Measurements from ENCODE around the gene STAC.
"Not testable (repeated sequence)": the region's sequence is repeated elsewhere in the genome, so short reads cannot be mapped to it uniquely, and the experiment has no call there.

STAC gene

DNA sequence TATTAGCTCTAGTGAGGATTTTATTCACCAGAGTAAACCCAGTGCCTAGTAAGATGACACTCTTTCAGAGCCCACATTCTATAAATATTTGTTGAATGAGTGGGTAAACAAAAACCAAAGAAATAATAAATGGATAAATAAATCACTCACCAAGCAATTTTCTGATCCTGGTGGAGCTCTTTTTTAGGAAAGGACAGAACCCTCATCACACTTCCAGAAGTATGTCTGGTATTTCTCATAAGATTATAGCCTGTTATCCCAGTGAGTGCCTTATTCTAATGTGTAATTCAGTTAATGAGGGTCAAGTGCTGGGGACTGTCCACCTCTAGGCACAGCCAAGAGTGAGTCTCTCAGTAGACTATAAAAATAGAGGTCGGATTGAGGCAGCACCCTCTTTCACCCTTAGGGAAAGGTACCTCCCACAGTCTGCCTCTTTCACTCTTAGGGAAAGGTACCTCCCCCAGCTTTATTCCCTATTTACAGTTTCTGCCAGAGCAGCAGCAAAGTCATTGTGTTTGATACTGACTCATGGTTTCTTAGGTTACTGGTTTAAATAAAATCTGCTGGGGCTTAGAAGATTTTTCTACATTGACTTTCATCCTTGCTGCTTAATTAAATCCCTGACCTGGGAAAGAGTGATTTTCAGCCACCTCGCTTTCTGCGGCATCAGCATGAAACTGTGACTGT, 145.0 kb downstream of the STAC start:
- no peak for DNase-seq

DNA sequence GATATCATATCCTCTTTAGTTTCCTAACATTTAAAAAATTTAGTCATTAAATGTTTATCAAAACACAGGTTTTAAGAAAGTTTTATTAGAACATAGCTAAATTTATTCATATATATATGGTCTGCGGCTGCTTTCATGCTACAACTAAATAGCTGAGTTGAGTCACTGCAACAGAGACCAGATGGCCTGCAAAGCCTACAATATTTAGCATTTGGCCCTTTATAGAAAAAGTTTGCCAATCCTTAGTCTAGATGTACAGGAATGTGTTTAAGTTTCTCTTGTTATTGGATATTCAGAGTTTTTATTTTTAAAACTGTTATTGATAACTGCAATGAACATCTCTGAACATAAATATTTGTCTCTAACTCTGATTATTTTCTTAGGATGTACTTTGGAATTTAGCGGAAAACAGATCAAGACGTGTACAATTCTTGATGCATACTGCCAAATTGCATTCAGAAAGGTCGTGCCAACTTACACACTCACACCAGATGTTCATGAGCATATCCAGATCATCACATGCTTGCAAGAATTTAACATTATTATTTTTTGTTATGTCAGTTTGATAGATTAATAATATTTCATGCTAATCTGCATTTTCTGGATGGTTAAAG, 157.9 kb downstream of the STAC start:
- DNase-seq = no peak

GRCh38 chr3:36540888-36541518, 160.7 kb downstream of the STAC start:
- peak; percentile 3 for DNase-seq

- DNase-seq = no peak
Measured at GRCh38 chr3:36542186-36542585, 161.9 kb downstream of the STAC start.

- no peak for DNase-seq
Measured at GRCh38 chr3:36543276-36543997, 163.1 kb downstream of the STAC start.

DNA sequence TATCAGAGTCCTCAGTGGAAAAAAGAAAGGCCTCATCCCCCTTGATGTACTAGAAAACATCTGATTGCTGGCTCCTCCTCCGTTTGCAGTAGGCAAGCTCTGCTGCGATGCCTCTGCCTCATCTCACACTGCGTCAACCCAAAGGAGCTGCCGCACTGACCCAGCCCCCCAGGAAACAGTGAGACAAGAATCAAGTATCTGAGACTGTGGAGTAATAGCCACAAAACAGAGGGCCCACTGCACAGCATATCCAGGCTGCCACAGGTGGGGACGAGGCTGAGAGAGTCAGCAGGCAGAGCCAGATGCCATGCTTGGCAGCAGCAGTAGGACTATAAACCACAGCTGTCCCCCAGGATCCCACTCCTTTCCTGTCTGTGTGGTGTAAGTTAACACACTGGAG, 165.9 kb downstream of the STAC start:
- no peak for DNase-seq

DNA sequence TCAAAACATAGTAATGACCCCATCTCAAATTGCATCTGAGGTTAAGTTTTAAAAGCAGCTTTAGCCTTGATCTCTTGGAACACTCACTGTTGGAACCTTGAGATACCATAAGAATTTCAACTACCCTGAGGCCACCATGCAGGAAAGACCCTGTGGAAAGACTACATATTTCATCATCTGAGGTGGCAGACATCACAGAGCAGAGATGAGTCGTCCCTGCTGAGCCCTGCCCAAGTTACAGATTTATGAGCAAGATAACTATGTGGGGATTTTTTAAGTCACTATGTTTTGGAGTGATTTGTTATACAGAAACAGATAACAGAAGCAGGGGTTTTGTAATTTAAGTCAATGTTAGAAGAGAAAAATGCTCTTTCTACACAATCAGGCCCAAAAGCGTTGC, 168.4 kb downstream of the STAC start:
- no peak for DNase-seq

DNA sequence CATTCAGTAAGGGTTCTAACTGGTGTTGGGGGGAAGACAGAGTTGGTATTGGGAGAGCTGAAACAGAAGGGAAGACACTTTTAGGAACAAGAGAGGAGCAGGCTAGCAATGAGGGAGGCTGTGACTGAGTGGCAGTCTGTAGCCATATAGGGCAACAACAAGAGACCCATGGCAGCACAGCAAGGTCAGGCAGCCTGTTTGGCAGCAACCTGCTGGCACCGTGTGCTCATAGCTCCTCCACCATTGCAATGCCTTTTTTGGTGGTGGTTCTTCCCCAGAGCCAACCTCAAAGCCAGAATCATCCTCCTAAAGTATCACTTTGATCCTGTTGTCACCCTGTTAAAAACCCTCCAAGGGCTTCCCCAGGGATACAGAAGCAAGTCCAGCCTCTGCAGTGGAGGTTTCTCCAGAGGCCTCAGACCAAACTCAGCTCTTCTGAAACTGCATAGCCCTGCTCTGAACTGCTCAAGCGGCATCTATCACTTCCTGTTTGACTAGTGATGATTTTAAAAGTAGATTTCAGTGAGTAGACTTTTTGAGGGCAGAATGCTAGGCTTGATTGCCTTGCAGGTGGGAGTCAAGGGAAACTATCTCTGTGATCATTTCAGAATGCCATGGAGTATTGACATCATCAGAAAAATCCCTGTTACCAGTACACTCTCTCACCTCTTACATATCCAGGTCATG, 176.9 kb downstream of the STAC start:
- DNase-seq = no peak

DNA sequence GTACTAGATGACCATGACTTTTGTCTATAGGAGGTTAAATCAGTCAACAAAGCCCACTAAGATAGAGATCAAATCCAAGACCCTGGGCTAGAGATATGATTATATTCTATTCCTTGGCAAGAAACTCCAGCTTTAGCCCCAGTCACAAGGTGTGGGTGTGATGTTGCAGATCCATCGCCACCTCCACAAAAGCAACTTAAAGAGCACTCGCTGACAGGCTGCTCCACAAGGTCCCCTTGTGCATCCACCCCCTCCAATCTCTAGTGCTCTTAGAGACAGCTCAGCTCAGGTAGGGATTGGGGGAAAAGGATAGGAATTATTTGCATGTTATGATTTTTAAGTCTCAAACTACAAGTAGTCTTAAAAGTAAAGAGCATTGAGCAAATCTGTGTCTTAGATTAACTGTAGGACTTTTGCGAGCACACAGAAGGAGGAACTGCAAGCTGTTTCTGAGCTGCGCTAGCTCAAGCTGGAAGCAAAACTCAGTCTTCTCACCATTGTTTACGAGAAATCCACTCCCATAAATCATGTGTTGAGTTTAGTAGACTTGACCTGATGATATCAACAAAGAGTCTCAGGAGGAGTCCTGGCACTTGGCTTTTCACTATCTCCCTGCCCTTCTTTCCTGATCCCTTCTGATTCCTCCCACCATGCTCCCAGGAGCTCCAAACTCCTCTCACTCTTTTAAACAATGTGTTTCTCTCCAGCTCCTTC, 177.6 kb downstream of the STAC start:
- DNase-seq = no peak

DNA sequence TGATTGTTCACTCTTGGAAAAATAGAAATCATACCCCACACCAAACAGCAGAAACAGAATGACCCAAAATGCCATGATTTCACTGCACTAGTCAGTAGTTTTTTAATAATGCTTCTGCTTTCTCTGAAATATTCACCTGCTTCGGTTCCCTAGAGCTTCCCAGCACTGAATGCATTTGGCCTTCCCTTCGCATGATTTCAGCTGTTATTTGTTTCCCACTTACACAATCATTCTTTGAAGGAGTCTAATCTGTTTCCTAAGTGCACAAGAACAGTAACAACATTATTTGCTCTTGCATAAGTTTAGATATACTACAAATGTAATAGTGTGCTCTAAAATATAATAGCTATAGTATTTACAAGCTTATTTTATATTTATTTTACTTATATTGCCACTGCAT, 178.7 kb downstream of the STAC start:
- DNase-seq = no peak

DNA sequence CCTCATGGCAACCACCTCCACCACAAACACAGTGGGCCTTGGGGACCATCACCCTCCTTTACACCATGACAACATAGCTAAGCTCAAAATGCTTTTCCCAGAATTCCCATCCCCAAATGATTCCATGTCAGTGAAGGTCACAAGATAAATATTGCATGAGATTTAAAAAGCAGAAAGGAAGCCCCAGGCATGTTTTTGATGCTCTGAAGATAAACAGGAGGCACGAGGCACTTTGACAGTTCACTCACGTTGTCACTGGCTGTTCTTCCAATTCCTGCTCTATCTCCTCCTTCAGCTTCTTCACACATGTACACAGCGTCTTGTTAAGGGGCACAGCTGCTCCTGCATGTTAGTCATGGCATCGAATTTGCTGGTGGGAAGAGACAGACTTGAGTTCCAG, 180.4 kb downstream of the STAC start:
- no peak for DNase-seq

DNA sequence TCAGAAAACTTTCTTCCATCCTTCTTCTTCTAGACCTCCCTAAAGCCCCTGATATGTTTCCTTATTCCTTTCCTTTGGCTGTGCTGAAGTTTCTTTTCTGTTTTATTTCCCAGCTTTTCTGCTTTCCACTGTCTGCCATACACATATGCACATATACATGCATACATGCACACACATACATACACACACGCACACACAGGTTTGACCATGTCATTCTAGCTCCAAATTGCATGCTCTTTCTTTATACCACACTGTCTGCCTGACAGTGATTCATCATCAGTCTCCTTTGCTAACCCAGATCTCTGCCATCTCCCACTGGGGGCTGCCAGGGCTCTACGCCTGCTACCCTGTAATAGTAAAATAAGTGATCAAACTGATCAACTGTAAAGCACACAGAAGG, 181.3 kb downstream of the STAC start:
- DNase-seq = no peak

- no peak for DNase-seq
Measured at GRCh38 chr3:36562945-36563344, 182.6 kb downstream of the STAC start.

DNA sequence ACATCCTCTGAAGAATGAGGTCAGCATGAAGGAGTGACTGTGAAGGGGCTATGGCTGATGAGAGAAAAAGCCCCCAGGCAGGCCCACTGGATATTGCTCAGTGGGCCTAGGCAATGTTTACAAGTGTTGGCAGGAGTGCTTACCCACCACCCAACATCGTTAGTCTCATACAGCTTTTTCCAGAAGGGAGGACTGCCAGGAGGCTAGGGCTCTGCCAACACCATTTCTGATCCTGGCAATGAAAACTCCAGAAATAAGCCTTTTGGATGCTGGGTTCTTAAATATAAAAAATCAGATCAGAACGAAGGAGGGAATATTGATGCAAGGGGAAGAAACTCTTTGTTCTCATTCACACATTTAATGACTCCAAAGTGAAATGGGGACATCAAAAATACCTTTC, 194.9 kb downstream of the STAC start:
- DNase-seq = no peak

DNA sequence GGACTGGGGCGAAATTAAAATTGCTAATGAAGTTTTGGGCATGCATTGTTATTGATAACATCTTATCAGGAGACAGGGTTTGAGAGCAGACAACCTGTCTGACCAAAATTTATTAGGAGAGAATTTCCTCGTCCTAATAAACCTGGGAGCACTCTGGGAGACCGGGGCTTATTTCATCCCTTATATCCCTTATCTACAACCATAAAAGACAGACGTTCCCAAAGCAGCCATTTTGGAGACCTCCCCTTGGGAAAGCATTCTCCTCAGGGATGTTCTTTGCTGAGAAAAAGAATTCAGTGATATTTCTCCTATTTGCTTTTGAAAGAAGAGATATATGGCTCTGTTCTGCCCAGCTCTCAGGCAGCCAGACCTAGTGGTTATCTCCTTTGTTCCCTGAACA, 198.1 kb downstream of the STAC start:
- not testable (repeated sequence) for DNase-seq

GRCh38 chr3:36579746-36580145, 199.4 kb downstream of the STAC start:
- DNase-seq = no peak

DNA sequence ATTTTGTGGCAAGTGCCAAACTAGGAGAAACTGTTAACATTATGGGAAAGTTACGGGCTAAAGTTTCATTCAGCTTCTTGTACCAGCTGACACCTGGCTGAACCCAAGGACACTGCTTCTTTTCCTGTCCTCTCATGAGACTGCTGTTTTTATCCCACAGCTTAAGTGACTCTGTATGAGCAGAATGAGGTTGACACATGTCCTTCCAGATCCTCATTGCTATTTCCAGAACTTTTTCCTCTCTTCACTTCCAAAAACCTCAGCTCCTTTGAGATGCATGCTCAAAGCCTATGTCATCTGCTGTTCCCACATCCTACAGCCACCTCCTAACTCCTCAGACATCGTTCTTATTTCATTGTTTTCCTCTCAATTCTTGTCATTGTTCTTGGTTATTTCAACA, 200.4 kb downstream of the STAC start:
- no peak for DNase-seq

DNA sequence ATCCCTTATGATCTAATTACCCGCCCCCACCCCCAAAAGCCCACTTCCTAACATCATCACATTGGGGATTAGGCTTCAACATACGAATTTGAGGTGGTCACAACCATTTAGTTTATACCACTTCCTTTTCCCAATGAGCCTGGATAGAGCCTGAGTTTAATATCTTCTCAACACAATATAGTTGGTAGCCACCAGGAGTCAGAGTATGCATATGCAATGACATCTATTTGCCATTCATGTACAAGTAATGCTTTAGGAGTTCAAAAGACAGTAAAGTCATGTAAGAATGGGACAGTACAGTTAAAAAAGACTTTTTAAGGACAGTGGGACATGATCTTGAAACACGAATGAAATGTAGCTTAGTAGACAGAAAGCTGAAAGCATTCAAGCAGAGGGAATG, 211.7 kb downstream of the STAC start:
- DNase-seq = no peak

DNA sequence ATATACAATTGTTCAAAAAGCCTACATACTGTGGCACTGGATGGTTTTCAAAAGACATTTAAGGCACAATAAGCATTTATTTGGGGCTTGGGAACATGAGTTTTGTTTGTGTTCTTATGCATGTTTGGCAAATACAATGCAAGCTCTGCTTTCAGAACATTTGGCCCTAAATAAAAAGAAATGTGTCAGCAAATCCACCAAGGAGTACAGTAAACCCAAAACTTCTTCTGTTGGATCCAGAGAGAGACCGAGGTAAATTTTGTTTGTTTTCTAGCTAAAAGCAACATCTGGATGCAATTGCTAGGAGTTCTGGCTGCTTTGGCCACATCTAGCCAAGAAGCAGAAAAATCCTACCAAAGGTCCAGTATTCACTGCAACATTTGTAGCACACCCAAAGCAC, 215.2 kb downstream of the STAC start:
- no peak for DNase-seq

- no peak for DNase-seq
Measured at GRCh38 chr3:36596419-36596818, 216.1 kb downstream of the STAC start.

GRCh38 chr3:36597422-36597821, 217.1 kb downstream of the STAC start:
- DNase-seq = no peak

Measured in NCI-H69 (cell line).